Neuronal stem cell (in vitro differentiated cells): ENCODE data around the gene SCN5A.

ENCODE experiments used
- DNase-seq: peaks from one replicate; pipeline ENCODE4 v3.0.0-alpha.2; 2013; ENCODE audit warnings: low spot score
- H2AFZ ChIP-seq: one replicate; pipeline ENCODE4 v1.6.1; 2013; ENCODE audit warnings: mild to moderate bottlenecking, low read length, inconsistent platforms
- H2AK5ac ChIP-seq: 2 replicates; pipeline ENCODE4 v1.6.1; 2013; ENCODE audit warnings: low read depth, mild to moderate bottlenecking, inconsistent platforms, low read length, moderate library complexity, mixed read lengths
- H2BK120ac ChIP-seq: 2 replicates; pipeline ENCODE4 v1.6.1; 2013; ENCODE audit warnings: low read depth, mild to moderate bottlenecking, inconsistent platforms, low read length, moderate library complexity, mixed read lengths
- H2BK12ac ChIP-seq: one replicate; pipeline ENCODE4 v1.6.1; 2013; ENCODE audit warnings: low read length, inconsistent platforms
- H2BK15ac ChIP-seq: 2 replicates; pipeline ENCODE4 v1.6.1; 2013; ENCODE audit warnings: mild to moderate bottlenecking, low read length, inconsistent platforms, mixed read lengths
- H2BK5ac ChIP-seq: one replicate; pipeline ENCODE4 v1.6.1; 2013; ENCODE audit warnings: inconsistent platforms, mild to moderate bottlenecking, low read length, moderate library complexity
- H3K14ac ChIP-seq: one replicate; pipeline ENCODE4 v1.6.1; 2013; ENCODE audit warnings: low read length, inconsistent platforms
- H3K18ac ChIP-seq: 2 replicates; pipeline ENCODE4 v1.6.1; 2013; ENCODE audit warnings: low read length, inconsistent platforms
- H3K23ac ChIP-seq: 2 replicates; pipeline ENCODE4 v1.6.1; 2013; ENCODE audit warnings: low read depth, mild to moderate bottlenecking, mixed read lengths, low read length, inconsistent platforms; ENCODE audit not compliant: poor library complexity
- H3K27ac ChIP-seq: replicated peaks from 3 replicates; pipeline ENCODE4 v1.5.1; 2013; ENCODE audit warnings: low read length, inconsistent platforms
- H3K27me3 ChIP-seq, 3 experiments: 2 replicates each; pipeline ENCODE4 v1.6.1; 2013; ENCODE audit warnings: low read length in 3 of 3, mild to moderate bottlenecking in 2 of 3, inconsistent platforms in 1 of 3, low read depth in 1 of 3, mixed read lengths in 1 of 3, moderate library complexity in 1 of 3; ENCODE audit not compliant: control insufficient read depth in 3 of 3, insufficient read depth in 3 of 3
- H3K36me3 ChIP-seq, 2 donors: replicated peaks in 1 of 2; 2 replicates each; pipeline ENCODE4 v1.6.1; 2013; ENCODE audit warnings: low read length in 2 of 2; ENCODE audit not compliant: control insufficient read depth in 2 of 2, insufficient read depth in 2 of 2
- H3K4ac ChIP-seq: 2 replicates; pipeline ENCODE4 v1.6.1; 2013; ENCODE audit warnings: inconsistent platforms, mild to moderate bottlenecking, low read length, moderate library complexity
- H3K4me1 ChIP-seq, 2 donors: 1 replicate in 1 of 2; 2 replicates in 1 of 2; pipeline ENCODE4 v1.6.1; 2013; ENCODE audit warnings: low read length in 2 of 2, low read depth in 1 of 2; ENCODE audit not compliant: control insufficient read depth in 2 of 2, insufficient read depth in 1 of 2
- H3K4me2 ChIP-seq: one replicate; pipeline ENCODE4 v1.6.1; 2013; ENCODE audit warnings: mild to moderate bottlenecking, low read length, inconsistent platforms; ENCODE audit not compliant: insufficient read depth, poor library complexity, severe bottlenecking
- H3K4me3 ChIP-seq, 2 donors: 2 replicates each; pipeline ENCODE4 v1.5.1; 2013; ENCODE audit warnings: low read length in 2 of 2, mild to moderate bottlenecking in 2 of 2, inconsistent platforms in 1 of 2, moderate library complexity in 1 of 2
- H3K79me1 ChIP-seq: one replicate; pipeline ENCODE4 v1.6.1; 2013; ENCODE audit warnings: low read depth, mild to moderate bottlenecking, inconsistent platforms, low read length, moderate library complexity
- H3K9ac ChIP-seq: one replicate; pipeline ENCODE4 v1.6.1; 2013; ENCODE audit warnings: mild to moderate bottlenecking, low read depth, low read length, inconsistent platforms; ENCODE audit not compliant: poor library complexity
- H3K9me3 ChIP-seq, 2 donors: replicated peaks in 1 of 2; 2 replicates each; pipeline versions ENCODE3 to v1.6.1; 2013; ENCODE audit warnings: low read length in 2 of 2, mild to moderate bottlenecking in 2 of 2, inconsistent platforms in 1 of 2, low read depth in 1 of 2, mixed read lengths in 1 of 2, moderate library complexity in 1 of 2; ENCODE audit not compliant: control insufficient read depth in 2 of 2, insufficient read depth in 1 of 2
- H4K8ac ChIP-seq: one replicate; pipeline ENCODE4 v1.6.1; 2013; ENCODE audit warnings: low read depth, mild to moderate bottlenecking, inconsistent platforms, low read length, moderate library complexity
- H4K91ac ChIP-seq: one replicate; pipeline ENCODE4 v1.6.1; 2013; ENCODE audit warnings: low read length, low read depth, mild to moderate bottlenecking, inconsistent platforms; ENCODE audit not compliant: poor library complexity
- WGBS, 2 donors: extraction: QIAGEN DNeasy Blood & Tissue Kit; methylation state at CpG; one replicate each; pipeline ENCODE4 v1.1.7; 2013; ENCODE audit warnings: missing lambda C conversion rate in 2 of 2, mixed read lengths in 1 of 2; ENCODE audit not compliant: insufficient read length in 2 of 2, insufficient replicate concordance in 1 of 2; ENCODE audit errors: extremely low coverage in 2 of 2; 5-methylcytosine and 5-hydroxymethylcytosine counted together

The SCN5A gene

GRCh38 chr3:38634111-38634510 is 15.4 kb downstream of the SCN5A start:
- H3K9me3 ChIP-seq: no peaks in the 10 kb centered on the region
- no peak overlapping the region for H3K9ac ChIP-seq
- H4K91ac ChIP-seq: no peak overlapping the region
- no peak overlapping the region for H3K4me2 ChIP-seq
- H2BK12ac ChIP-seq: no peak overlapping the region
- no peaks in the 10 kb centered on the region for H3K79me1 ChIP-seq
- H2AFZ ChIP-seq: no peak overlapping the region
- H3K14ac ChIP-seq: peak overlapping the region; percentile 25
- H4K8ac ChIP-seq: no peak overlapping the region
- H3K18ac ChIP-seq: peak overlapping the region; percentile 33
- no peak overlapping the region for H2BK5ac ChIP-seq
- H3K27ac ChIP-seq: no peak overlapping the region
- peaks cover 0 to 15% of the 10 kb centered on the region in 2 donors for H3K4me1 ChIP-seq
- H3K4ac ChIP-seq: no peak overlapping the region
- H3K4me3 ChIP-seq: no peak overlapping the region
- H2BK15ac ChIP-seq: peak overlapping the region; percentile 59
- H3K36me3 ChIP-seq: no peaks in the 10 kb centered on the region
- H2BK120ac ChIP-seq: no peak overlapping the region
- H3K23ac ChIP-seq: peak overlapping the region; percentile 35
- no peak for DNase-seq
- no CpG with 5 or more reads among the region's 11 CpGs for WGBS, 2 donors
- peaks cover 0 to 93% (median 0%) of the 10 kb centered on the region in 3 experiments for H3K27me3 ChIP-seq
- H2AK5ac ChIP-seq: no peak overlapping the region

GRCh38 chr3:38632989-38633388 is 16.5 kb downstream of the SCN5A start:
- H3K36me3 ChIP-seq: no peaks in the 10 kb centered on the region
- no peak overlapping the region for H2AFZ ChIP-seq
- H2BK120ac ChIP-seq: no peak overlapping the region
- WGBS, 2 donors: no CpG with 5 or more reads among the region's 12 CpGs
- no peak overlapping the region for H4K91ac ChIP-seq
- H3K4me3 ChIP-seq: no peak overlapping the region
- peak overlapping the region; percentile 69 for H3K23ac ChIP-seq
- no peak overlapping the region for H2BK12ac ChIP-seq
- peaks cover 0 to 15% of the 10 kb centered on the region in 2 donors for H3K4me1 ChIP-seq
- no peak overlapping the region for H3K27ac ChIP-seq
- peaks cover 0 to 82% (median 0%) of the 10 kb centered on the region in 3 experiments for H3K27me3 ChIP-seq
- no peak overlapping the region for H2BK15ac ChIP-seq
- H3K4me2 ChIP-seq: no peak overlapping the region
- no peaks in the 10 kb centered on the region for H3K79me1 ChIP-seq
- no peaks in the 10 kb centered on the region for H3K9me3 ChIP-seq
- no peak for DNase-seq
- H3K4ac ChIP-seq: no peak overlapping the region
- no peak overlapping the region for H4K8ac ChIP-seq
- peak overlapping the region; percentile 94 for H3K14ac ChIP-seq
- H2AK5ac ChIP-seq: peak overlapping the region; percentile 78
- no peak overlapping the region for H2BK5ac ChIP-seq
- no peak overlapping the region for H3K9ac ChIP-seq
- no peak overlapping the region for H3K18ac ChIP-seq

GRCh38 chr3:38630606-38631005 is 18.9 kb downstream of the SCN5A start:
- Histone ChIP-seq H2BK12ac (no peak overlapping the region), H3K4me1 (peaks cover 0 to 13% of the 10 kb centered on the region in 2 donors), H3K9ac (peak overlapping the region; percentile 24), H4K8ac (no peak overlapping the region), H3K4me3 (no peak overlapping the region), H3K4me2 (no peak overlapping the region), H3K36me3 (no peaks in the 10 kb centered on the region), H2BK15ac (no peak overlapping the region), H3K18ac (peak overlapping the region; percentile 11), H3K23ac (no peak overlapping the region), H2BK120ac (no peak overlapping the region), H3K14ac (peak overlapping the region; percentile 9), H4K91ac (no peak overlapping the region), H2AFZ (no peak overlapping the region), H3K27ac (no peak overlapping the region), H3K79me1 (no peaks in the 10 kb centered on the region), H2AK5ac (no peak overlapping the region), H2BK5ac (no peak overlapping the region), H3K9me3 (no peaks in the 10 kb centered on the region), H3K4ac (no peak overlapping the region), H3K27me3 (peaks cover 0 to 62% (median 0%) of the 10 kb centered on the region in 3 experiments)
- DNase-seq: no peak
- no CpG with 5 or more reads among the region's 5 CpGs for WGBS, 2 donors

- H2AK5ac ChIP-seq: no peak overlapping the region
- peaks cover 0 to 13% of the 10 kb centered on the region in 2 donors for H3K4me1 ChIP-seq
- H3K4me2 ChIP-seq: no peak overlapping the region
- H3K4me3 ChIP-seq: no peak overlapping the region
- H3K27ac ChIP-seq: no peak overlapping the region
- H3K14ac ChIP-seq: no peak overlapping the region
- no peak overlapping the region for H4K8ac ChIP-seq
- WGBS, 2 donors: no CpG with 5 or more reads among the region's 8 CpGs
- H2BK15ac ChIP-seq: no peak overlapping the region
- no peak overlapping the region for H2AFZ ChIP-seq
- H2BK12ac ChIP-seq: no peak overlapping the region
- no peak overlapping the region for H3K9ac ChIP-seq
- H4K91ac ChIP-seq: no peak overlapping the region
- peaks cover 0 to 61% (median 0%) of the 10 kb centered on the region in 3 experiments for H3K27me3 ChIP-seq
- H3K23ac ChIP-seq: no peak overlapping the region
- no peaks in the 10 kb centered on the region for H3K79me1 ChIP-seq
- no peak for DNase-seq
- H2BK5ac ChIP-seq: no peak overlapping the region
- no peak overlapping the region for H3K4ac ChIP-seq
- peak overlapping the region; percentile 11 for H3K18ac ChIP-seq
- no peaks in the 10 kb centered on the region for H3K36me3 ChIP-seq
- H3K9me3 ChIP-seq: no peaks in the 10 kb centered on the region
- H2BK120ac ChIP-seq: no peak overlapping the region
Measured at GRCh38 chr3:38630070-38630469, 19.4 kb downstream of the SCN5A start.
